Measurements from ENCODE around the gene FANCF. TPM values are rescaled to one million over a fixed set of nuclear protein-coding genes. Genes with fewer than 3 reads are reported as not detected.

The FANCF gene, protein sequence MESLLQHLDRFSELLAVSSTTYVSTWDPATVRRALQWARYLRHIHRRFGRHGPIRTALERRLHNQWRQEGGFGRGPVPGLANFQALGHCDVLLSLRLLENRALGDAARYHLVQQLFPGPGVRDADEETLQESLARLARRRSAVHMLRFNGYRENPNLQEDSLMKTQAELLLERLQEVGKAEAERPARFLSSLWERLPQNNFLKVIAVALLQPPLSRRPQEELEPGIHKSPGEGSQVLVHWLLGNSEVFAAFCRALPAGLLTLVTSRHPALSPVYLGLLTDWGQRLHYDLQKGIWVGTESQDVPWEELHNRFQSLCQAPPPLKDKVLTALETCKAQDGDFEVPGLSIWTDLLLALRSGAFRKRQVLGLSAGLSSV
- polyA plus RNA-seq (2011; rRNA removed) (4.0 and 4.1 TPM in 2 replicates), polyA minus RNA-seq (2011; rRNA and poly(A)+ RNA removed) (2.2 and 3.2 TPM in 2 replicates)

DNA sequence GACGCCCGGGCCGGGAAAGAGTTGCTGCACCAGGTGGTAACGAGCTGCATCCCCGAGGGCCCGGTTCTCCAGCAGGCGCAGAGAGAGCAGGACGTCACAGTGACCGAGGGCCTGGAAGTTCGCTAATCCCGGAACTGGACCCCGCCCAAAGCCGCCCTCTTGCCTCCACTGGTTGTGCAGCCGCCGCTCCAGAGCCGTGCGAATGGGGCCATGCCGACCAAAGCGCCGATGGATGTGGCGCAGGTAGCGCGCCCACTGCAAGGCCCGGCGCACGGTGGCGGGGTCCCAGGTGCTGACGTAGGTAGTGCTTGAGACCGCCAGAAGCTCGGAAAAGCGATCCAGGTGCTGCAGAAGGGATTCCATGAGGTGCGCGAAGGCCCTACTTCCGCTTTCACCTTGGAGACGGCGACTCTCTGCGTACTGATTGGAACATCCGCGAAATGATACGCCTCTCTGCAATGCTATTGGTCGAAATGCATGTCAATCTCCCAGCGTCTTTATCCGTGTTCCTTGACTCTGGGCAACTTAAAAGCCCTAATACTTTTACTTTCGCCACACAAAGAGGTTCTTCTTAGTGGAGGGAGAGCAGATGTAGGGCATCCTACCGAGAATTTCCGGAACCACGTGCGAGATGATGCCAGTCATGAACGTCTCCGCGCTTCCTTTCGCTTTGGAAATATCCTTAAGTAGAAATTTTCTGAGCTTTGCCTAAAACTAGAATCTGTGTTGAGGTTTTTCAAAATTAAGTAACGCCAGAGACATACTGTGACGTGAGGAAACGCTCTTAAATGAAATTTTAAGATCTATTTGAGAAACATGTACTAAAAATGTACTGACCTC lies at the start of gene FANCF:
Gene FANCF, minus strand, starts transcription at position 376 of the 840 bp plus-strand sequence. Its CDS starts 13 bp downstream, at position 363.
- peak; percentile 90 for DNase-seq (ENCODE audit: low read depth)
- Histone ChIP-seq H3K36me3 (ENCODE audit: control insufficient read depth, insufficient read depth, low read length) (no peaks in the 10 kb centered on the region), H3K4me3 (ENCODE audit: low read depth, low read length) (peak within 1 kb of the TSS; percentile 71), H3K27me3 (ENCODE audit: control insufficient read depth, insufficient read depth, low read length) (no peaks in the 10 kb centered on the region)
- POLR2A ChIA-PET: no interaction called here
- TF ChIP-seq, protein P1, sequence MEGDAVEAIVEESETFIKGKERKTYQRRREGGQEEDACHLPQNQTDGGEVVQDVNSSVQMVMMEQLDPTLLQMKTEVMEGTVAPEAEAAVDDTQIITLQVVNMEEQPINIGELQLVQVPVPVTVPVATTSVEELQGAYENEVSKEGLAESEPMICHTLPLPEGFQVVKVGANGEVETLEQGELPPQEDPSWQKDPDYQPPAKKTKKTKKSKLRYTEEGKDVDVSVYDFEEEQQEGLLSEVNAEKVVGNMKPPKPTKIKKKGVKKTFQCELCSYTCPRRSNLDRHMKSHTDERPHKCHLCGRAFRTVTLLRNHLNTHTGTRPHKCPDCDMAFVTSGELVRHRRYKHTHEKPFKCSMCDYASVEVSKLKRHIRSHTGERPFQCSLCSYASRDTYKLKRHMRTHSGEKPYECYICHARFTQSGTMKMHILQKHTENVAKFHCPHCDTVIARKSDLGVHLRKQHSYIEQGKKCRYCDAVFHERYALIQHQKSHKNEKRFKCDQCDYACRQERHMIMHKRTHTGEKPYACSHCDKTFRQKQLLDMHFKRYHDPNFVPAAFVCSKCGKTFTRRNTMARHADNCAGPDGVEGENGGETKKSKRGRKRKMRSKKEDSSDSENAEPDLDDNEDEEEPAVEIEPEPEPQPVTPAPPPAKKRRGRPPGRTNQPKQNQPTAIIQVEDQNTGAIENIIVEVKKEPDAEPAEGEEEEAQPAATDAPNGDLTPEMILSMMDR (IDR thresholded peaks at IDR 0.05; ENCODE audit: insufficient read depth, low read depth, low read length): no peak
- CTCF ChIA-PET: no interaction called here

DNA sequence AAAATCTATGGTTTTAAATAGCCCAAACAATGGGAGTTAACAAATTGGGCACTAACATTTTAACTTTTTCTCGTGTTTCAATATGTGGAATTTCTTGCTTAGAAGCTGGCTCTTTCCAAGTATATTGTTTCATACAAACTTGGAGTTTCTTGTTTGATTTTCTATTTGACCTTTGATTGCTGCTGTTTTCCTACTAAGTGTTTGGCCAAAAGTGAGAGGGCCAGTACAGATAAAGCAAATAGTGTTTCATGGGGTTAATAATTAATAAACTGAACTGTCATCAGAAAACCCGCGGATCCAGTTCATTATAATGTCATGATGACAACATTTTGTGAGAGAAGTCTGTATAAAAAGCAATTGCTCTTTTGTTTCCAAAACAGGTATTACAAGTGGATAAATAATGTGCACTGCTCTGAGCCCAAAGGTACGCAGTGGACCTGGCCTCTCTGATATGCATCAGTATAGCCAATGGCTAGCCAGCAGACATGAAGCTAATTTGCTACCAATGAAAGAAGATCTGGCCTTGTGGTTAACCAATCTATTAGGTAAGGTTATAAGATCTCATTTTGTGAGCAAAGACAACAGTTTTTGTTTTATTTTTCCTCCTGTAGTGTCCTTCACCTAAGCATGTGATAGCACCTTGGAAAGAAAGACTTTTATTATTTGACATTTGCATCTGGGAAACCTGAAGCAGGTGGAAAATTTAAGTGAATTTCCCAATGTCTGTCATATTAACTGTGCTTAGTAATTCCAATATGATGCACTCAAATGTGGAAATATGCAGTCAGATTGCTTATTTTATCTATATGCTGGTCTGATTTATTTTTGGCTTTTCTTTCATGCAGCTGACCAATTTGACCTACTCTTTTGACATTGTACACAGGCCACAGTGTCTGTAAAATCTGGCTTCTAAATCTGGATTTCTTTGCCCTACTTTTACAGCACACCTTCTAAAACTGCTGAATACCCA lies 49.1 kb upstream of the FANCF start:
- POLR2A ChIA-PET: no interaction called here
- no peaks in the 10 kb centered on the region for H3K27me3 ChIP-seq (ENCODE audit: control insufficient read depth, insufficient read depth, low read length)
- CTCF ChIA-PET: no interaction called here
- no peak for DNase-seq (ENCODE audit: low read depth)
- H3K36me3 ChIP-seq (ENCODE audit: control insufficient read depth, insufficient read depth, low read length): no peaks in the 10 kb centered on the region
- TF ChIP-seq, protein P1 (IDR thresholded peaks at IDR 0.05; ENCODE audit: insufficient read depth, low read depth, low read length): no peak
- no peak overlapping the region for H3K4me3 ChIP-seq (ENCODE audit: low read depth, low read length)

DNA sequence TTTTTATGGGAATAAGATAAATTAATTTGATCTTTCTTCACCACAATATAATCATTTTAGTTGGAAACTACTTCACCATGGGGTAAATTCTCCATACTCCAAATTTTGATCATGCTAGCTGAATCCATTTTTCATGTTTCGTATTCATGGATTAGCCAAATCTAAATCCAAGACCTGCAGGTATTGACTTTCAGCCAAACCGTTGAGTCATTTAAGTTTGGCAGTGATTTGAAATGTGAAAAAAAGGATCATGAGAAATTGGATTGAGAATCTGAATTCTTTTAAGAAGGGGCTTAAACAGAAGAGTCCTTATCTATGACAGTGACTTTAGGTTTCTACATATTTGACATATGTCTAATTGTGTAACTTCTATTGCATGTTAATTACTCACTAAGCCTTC lies 46.1 kb upstream of the FANCF start:
- POLR2A ChIA-PET: no interaction called here
- no peak overlapping the region for H3K4me3 ChIP-seq (ENCODE audit: low read depth, low read length)
- no peaks in the 10 kb centered on the region for H3K27me3 ChIP-seq (ENCODE audit: control insufficient read depth, insufficient read depth, low read length)
- TF ChIP-seq, protein P1 (IDR thresholded peaks at IDR 0.05; ENCODE audit: insufficient read depth, low read depth, low read length): no peak
- no peaks in the 10 kb centered on the region for H3K36me3 ChIP-seq (ENCODE audit: control insufficient read depth, insufficient read depth, low read length)
- CTCF ChIA-PET: no interaction called here
- DNase-seq (ENCODE audit: low read depth): no peak

DNA sequence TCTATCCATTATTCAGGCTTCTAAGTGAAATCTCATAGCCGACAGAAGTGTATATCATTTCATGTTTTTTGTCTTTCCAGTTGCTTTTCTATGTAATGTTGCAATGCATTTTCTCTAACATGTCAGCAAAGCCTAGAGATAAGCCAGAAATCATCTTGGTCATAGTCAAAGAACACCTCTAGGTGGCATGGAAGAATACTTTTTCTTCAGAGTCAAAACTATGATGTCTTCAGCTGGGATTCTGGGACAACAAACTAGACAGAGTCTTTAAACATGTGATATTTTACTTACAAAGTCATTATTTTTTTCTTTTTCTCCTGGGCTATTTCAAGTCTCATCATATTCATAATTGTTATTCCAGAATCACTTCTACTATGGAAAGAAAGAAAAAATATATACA lies 45.2 kb upstream of the FANCF start:
- Histone ChIP-seq H3K36me3 (ENCODE audit: control insufficient read depth, insufficient read depth, low read length) (no peaks in the 10 kb centered on the region), H3K27me3 (ENCODE audit: control insufficient read depth, insufficient read depth, low read length) (no peaks in the 10 kb centered on the region), H3K4me3 (ENCODE audit: low read depth, low read length) (no peak overlapping the region)
- TF ChIP-seq, protein P1 (IDR thresholded peaks at IDR 0.05; ENCODE audit: insufficient read depth, low read depth, low read length): no peak
- no peak for DNase-seq (ENCODE audit: low read depth)
- ChIA-PET POLR2A (no interaction called here), CTCF (interaction anchor here (0.5 kb wide), 1 partner anchor 324 kb away, joined by 4 read pairs; no protein-coding TSS in a partner anchor)
